ENCODE measurements around the gene GTF2H4. TPM values are rescaled to one million over a fixed set of nuclear protein-coding genes. Genes with fewer than 3 reads are reported as not detected.

Gene GTF2H4
- total RNA-seq, 1 experiment from 2014 or later: 13.4 TPM

DNA sequence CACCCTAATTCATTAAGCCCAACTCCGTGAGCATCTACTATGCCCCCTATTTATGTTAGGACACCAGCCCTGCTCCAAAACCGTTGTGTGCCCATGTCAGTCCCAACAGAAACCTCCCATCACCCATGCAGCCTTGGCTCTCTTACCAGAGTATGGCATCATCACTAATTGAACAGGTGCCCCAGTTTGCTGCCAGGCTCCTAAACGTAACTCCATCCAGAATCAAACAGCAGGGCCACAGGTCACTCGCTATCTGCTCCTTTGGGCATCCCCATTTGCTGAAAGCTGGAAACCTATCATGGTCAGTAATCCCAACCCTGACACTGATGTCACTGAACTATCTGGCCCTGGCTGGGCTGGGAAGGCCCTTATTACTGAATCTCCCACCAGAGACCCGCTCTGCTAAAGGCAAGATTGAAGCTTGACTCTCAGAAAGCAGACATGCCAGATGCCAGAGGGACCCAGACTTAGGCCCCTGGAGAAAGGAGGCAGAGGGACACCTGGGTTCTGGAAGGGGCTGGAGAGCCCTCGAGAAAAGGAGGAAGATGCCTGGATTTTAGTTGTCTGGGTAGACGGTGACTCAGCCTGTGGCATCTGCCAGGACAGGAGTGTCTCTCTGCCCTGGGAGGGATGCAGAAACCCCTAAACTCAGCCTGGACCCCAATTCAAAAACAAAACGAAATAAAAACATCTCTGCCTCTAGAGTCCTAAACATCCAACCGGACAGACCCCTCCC lies 46.8 kb downstream of the GTF2H4 start:
- H3K4me1 ChIP-seq (replicated peaks): no peaks in the 10 kb centered on the region
- no peak overlapping the region for H3K4me3 ChIP-seq
- H3K27me3 ChIP-seq (replicated peaks): no peaks in the 10 kb centered on the region; the same call in none of the 2 replicates
- no peaks in the 10 kb centered on the region for H3K9me3 ChIP-seq (replicated peaks)
- DNase-seq (ENCODE audit: low read depth in 1 of 2, low spot score in 2 of 2): no peak
- H3K36me3 ChIP-seq: no peaks in the 10 kb centered on the region
- H3K27ac ChIP-seq: no peak overlapping the region

- H3K36me3 ChIP-seq: no peaks in the 10 kb centered on the region
- no peak for DNase-seq (ENCODE audit: low read depth in 1 of 2, low spot score in 2 of 2)
- no peaks in the 10 kb centered on the region; the same call in none of the 2 replicates for H3K27me3 ChIP-seq (replicated peaks)
Observed at GRCh38 chr6:30955367-30956042, 47.5 kb downstream of the GTF2H4 start.

GRCh38 chr6:30957716-30958115 lies 49.7 kb downstream of the GTF2H4 start:
- no peaks in the 10 kb centered on the region for H3K4me1 ChIP-seq (replicated peaks)
- no peaks in the 10 kb centered on the region; the same call in none of the 2 replicates for H3K27me3 ChIP-seq (replicated peaks)
- no peaks in the 10 kb centered on the region for H3K9me3 ChIP-seq (replicated peaks)
- H3K4me3 ChIP-seq: no peak overlapping the region
- H3K36me3 ChIP-seq: no peaks in the 10 kb centered on the region
- no peak for DNase-seq (ENCODE audit: low read depth in 1 of 2, low spot score in 2 of 2)
- H3K27ac ChIP-seq: no peak overlapping the region

More at GRCh38 chr6:30955367-30956042, 47.5 kb downstream of the GTF2H4 start:
- H3K4me3 ChIP-seq: no peak overlapping the region
- H3K9me3 ChIP-seq (replicated peaks): no peaks in the 10 kb centered on the region
- H3K27ac ChIP-seq: no peak overlapping the region
- H3K4me1 ChIP-seq (replicated peaks): no peaks in the 10 kb centered on the region

GRCh38 chr6:30960907-30961673 lies 53.1 kb downstream of the GTF2H4 start:
- Histone ChIP-seq H3K4me1 (replicated peaks) (no peaks in the 10 kb centered on the region), H3K4me3 (no peak overlapping the region), H3K27me3 (replicated peaks) (no peaks in the 10 kb centered on the region; the same call in none of the 2 replicates), H3K27ac (no peak overlapping the region), H3K9me3 (replicated peaks) (no peaks in the 10 kb centered on the region), H3K36me3 (no peaks in the 10 kb centered on the region)
- no peak for DNase-seq (ENCODE audit: low read depth in 1 of 2, low spot score in 2 of 2)

GRCh38 chr6:30962716-30963115 lies 54.7 kb downstream of the GTF2H4 start:
- DNase-seq (ENCODE audit: low read depth in 1 of 2, low spot score in 2 of 2): no peak
- Histone ChIP-seq H3K9me3 (replicated peaks) (no peaks in the 10 kb centered on the region), H3K36me3 (no peaks in the 10 kb centered on the region), H3K4me3 (no peak overlapping the region), H3K27ac (no peak overlapping the region), H3K4me1 (replicated peaks) (no peaks in the 10 kb centered on the region), H3K27me3 (replicated peaks) (no peaks in the 10 kb centered on the region; the same call in 1 of the 2 replicates)

GRCh38 chr6:30963641-30964040 lies 55.6 kb downstream of the GTF2H4 start:
- no peak overlapping the region for H3K4me3 ChIP-seq
- H3K36me3 ChIP-seq: no peaks in the 10 kb centered on the region
- no peaks in the 10 kb centered on the region for H3K9me3 ChIP-seq (replicated peaks)
- no peak overlapping the region for H3K27ac ChIP-seq
- no peaks in the 10 kb centered on the region; the same call in 1 of the 2 replicates for H3K27me3 ChIP-seq (replicated peaks)
- no peaks in the 10 kb centered on the region for H3K4me1 ChIP-seq (replicated peaks)
- no peak for DNase-seq (ENCODE audit: low read depth in 1 of 2, low spot score in 2 of 2)

Other genes with a start within 250 kb of the GTF2H4 start
- 59.5 and 86.3 TPM in 2 replicates for gene DHX16, start 235.2 kb upstream of the GTF2H4 start, total RNA-seq (2014; rRNA removed; shearing (Covaris generic))
- gene PPP1R18, start 221.6 kb upstream of the GTF2H4 start, total RNA-seq (2014; rRNA removed; shearing (Covaris generic)): 53.2 and 76.8 TPM in 2 replicates
- 6.8 and 10.0 TPM in 2 replicates for gene NRM, start 217.2 kb upstream of the GTF2H4 start, total RNA-seq (2014; rRNA removed; shearing (Covaris generic))
- 8.4 and 8.6 TPM in 2 replicates for gene MDC1, start 190.9 kb upstream of the GTF2H4 start, total RNA-seq (2014; rRNA removed; shearing (Covaris generic))
- gene TUBB, start 187.9 kb upstream of the GTF2H4 start, total RNA-seq (2014; rRNA removed; shearing (Covaris generic)): 1,157 and 1,642 TPM in 2 replicates
- gene FLOT1, start 165.5 kb upstream of the GTF2H4 start, total RNA-seq (2014; rRNA removed; shearing (Covaris generic)): 200 and 254 TPM in 2 replicates
- gene IER3, start 163.7 kb upstream of the GTF2H4 start, total RNA-seq (2014; rRNA removed; shearing (Covaris generic)): 119 and 139 TPM in 2 replicates
- gene DDR1, start 23.7 kb upstream of the GTF2H4 start, total RNA-seq (2014; rRNA removed; shearing (Covaris generic)): 17.0 and 18.2 TPM in 2 replicates
- gene VARS2, start 6.0 kb downstream of the GTF2H4 start, total RNA-seq (2014; rRNA removed; shearing (Covaris generic)): 21.2 and 28.9 TPM in 2 replicates
- gene SFTA2, start 24.0 kb downstream of the GTF2H4 start, total RNA-seq (2014; rRNA removed; shearing (Covaris generic)): not detected in 2 replicates
- gene MUCL3, start 32.8 kb downstream of the GTF2H4 start, total RNA-seq (2014; rRNA removed; shearing (Covaris generic)): not detected in 2 replicates
- not detected in 2 replicates for gene MUC21, start 75.5 kb downstream of the GTF2H4 start, total RNA-seq (2014; rRNA removed; shearing (Covaris generic))
- not detected in 2 replicates for gene MUC22, start 102.3 kb downstream of the GTF2H4 start, total RNA-seq (2014; rRNA removed; shearing (Covaris generic))
- gene C6orf15, start 204.4 kb downstream of the GTF2H4 start, total RNA-seq (2014; rRNA removed; shearing (Covaris generic)): not detected in 2 replicates
- 0.39 and 0.53 TPM in 2 replicates for gene PSORS1C1, start 206.6 kb downstream of the GTF2H4 start, total RNA-seq (2014; rRNA removed; shearing (Covaris generic))
- not detected in 2 replicates for gene CDSN, start 212.2 kb downstream of the GTF2H4 start, total RNA-seq (2014; rRNA removed; shearing (Covaris generic))
- not detected in 2 replicates for gene PSORS1C2, start 230.9 kb downstream of the GTF2H4 start, total RNA-seq (2014; rRNA removed; shearing (Covaris generic))
- 35.1 and 39.2 TPM in 2 replicates for gene CCHCR1, start 249.6 kb downstream of the GTF2H4 start, total RNA-seq (2014; rRNA removed; shearing (Covaris generic))